Activated naive CD4-positive, alpha-beta T cell treated with anti-CD3 and anti-CD28 coated beads, Interleukin-2, amount 50 U/mL, for 16 hours (primary cell): Measurements from ENCODE around the gene DHRS7.
"Not testable (repeated sequence)": the region's sequence is repeated elsewhere in the genome, so short reads cannot be mapped to it uniquely, and the experiment has no call there.

Experiments
- DNase-seq: peaks from one replicate; pipeline ENCODE4 v3.0.0-alpha.2; 2020

The DHRS7 gene

DNA sequence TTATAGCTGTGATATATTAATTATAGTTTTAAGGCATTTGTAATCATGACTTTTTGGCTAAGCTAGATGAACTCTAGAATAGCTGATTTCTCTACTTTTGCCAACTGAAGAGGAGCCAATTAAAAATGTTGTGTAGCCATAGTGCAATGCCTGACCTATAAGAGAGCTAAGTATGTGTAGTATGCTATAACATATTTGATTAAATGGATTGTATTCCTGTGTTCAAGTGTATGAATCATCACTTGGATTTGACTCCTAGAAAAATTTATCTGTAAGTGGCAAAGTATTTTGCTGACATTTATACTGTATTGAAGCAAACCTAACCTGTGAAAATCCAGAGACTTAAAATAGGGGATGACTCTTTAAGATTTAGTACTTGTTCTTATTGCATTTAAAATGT is 39.3 kb downstream of the DHRS7 start:
- no peak for DNase-seq

DNA sequence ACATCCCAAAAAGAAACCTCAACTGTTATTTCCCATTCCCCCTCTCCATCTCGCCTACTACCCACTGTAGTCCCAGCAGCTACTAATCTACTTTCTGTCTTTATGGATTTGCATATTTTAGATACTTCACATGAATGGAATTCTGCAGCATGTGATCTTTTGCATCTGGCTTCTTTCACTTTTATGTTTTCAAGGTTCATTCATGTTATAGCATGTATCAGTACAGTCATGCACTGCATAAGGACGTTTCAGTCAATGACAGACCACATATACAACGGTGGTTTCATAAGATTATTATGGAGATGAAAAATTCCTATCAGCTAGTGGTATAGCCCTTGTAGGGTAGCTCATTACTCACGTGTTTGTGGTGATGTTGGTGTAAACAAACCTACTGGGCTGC is 49.0 kb downstream of the DHRS7 start:
- DNase-seq = no peak

DNA sequence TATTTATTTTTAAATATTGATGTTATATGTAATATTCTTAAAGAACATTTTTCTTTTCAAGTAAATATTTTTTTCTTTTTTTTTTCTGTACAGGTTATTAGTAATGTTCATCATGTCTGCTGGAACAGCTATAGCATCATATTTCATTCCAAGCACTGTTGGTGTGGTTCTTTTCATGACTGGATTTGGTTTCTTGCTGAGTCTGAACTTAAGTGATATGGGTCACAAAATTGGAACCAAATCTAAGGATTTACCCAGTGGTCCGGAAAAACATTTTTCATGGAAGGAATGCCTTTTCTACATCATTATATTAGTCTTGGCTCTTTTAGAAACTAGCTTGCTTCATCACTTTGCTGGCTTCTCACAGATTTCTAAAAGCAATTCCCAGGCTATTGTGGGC is 50.3 kb downstream of the DHRS7 start:
- no peak for DNase-seq

DNA sequence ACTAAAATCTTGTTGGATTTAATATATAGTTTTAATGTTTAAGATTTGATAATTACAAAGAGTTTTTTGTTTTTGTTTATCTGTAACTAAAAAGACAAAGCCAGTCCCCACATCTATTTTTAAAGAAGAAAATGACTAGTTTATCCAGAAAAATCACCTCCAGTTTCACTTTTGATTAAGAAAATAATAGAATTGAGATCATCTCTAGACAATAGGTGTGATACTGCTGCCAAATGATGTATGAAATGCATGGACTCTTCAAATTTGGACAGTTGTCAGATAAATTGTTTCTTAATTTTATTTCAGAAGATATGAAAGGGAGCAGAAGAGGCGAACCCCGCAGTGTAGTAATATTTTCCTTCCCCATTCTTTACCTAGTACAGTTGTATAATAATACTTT is 53.5 kb downstream of the DHRS7 start:
- no peak for DNase-seq

DNA sequence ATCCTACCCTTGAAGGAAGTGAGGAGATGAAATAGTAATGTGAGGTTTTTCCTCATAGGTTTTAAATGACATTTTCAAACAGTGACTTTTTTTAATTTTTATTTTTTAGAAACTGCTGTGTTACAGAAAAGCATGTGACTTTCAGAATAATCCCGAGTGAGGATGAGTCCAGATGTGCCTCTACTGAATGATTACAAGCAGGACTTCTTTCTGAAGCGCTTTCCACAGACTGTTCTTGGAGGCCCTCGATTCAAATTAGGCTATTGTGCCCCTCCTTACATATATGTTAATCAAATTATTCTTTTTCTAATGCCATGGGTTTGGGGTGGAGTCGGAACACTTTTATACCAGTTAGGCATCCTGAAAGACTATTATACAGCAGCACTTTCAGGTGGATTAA is 57.7 kb downstream of the DHRS7 start:
- no peak for DNase-seq

DNA sequence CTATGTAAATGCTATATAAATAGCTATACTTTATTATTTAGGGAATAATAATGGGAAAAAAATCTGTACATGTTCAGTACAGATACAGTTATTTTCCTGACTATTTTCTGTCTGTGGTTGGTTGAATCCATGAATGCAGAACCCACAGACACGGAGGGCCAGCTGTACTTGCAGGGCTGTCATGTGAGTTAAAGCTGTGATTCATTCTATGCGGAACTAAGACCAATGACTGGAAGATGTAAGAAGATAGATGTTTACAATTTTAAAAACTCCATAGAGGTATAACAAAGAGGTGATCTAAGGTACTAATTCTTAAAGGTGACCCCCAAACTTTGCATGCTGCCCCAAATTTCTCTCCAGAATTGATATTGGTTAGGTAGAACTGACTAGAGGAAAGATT is 58.9 kb downstream of the DHRS7 start:
- no peak for DNase-seq

GRCh38 chr14:60102389-60102788 is 62.8 kb downstream of the DHRS7 start:
- DNase-seq = no peak

- DNase-seq = no peak
These were observed 63.4 kb downstream of the DHRS7 start for GRCh38 chr14:60101786-60102185.

DNA sequence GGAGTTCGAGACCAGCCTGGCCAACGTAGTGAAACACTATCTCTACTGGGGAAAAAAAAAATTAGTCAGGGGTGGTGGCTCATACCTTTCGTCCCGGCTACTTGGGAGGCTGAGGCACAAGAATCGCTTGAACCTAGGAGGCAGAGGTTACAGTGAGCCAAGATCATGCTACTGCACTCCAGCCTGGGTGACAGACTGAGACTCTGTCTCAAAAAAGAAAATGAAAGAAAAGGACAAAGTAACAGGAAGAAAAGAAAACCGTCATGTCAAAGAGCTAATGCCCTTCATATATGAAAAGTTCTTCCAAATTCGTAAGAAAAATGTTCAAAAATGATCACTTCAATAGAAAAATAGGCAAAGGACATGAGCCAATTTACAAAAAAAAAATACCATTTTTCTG is 65.3 kb downstream of the DHRS7 start:
- DNase-seq = not testable (repeated sequence)

GRCh38 chr14:60097974-60098373 is 67.2 kb downstream of the DHRS7 start:
- DNase-seq = no peak

- DNase-seq = no peak
These were observed 69.3 kb downstream of the DHRS7 start for GRCh38 chr14:60095781-60096450.

DNA sequence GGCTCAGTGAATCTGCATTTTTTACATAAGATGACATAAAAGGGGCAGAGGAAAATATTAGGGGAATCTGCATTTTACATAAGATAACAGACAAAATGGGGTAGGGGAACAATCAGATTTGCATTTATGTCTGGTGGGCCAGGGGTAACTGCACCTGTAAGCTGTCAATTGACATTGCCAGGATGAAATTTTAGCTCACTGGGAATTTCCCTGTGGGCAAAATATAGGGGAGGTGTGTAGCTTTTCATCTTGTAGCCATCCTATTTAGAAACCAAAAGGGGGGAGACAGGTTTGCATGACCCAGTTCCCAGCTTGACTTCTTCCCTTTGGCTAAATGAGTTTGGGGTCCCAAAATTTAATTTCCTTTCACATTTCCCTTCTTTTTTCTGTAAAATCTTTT is 70.0 kb downstream of the DHRS7 start:
- DNase-seq = no peak

- no peak for DNase-seq
These were observed 70.8 kb downstream of the DHRS7 start for GRCh38 chr14:60094306-60094897.
